ENCODE data around the gene PLA2G4E. TPM values are rescaled to one million over a fixed set of nuclear protein-coding genes. Genes with fewer than 3 reads are reported as not detected.
A peak's percentile ranks its signal among the peaks of the same experiment; 100 is the strongest.

The PLA2G4E gene
- total and polyA plus RNA-seq, 8 donors: 0.78 TPM; not detected in 7

DNA sequence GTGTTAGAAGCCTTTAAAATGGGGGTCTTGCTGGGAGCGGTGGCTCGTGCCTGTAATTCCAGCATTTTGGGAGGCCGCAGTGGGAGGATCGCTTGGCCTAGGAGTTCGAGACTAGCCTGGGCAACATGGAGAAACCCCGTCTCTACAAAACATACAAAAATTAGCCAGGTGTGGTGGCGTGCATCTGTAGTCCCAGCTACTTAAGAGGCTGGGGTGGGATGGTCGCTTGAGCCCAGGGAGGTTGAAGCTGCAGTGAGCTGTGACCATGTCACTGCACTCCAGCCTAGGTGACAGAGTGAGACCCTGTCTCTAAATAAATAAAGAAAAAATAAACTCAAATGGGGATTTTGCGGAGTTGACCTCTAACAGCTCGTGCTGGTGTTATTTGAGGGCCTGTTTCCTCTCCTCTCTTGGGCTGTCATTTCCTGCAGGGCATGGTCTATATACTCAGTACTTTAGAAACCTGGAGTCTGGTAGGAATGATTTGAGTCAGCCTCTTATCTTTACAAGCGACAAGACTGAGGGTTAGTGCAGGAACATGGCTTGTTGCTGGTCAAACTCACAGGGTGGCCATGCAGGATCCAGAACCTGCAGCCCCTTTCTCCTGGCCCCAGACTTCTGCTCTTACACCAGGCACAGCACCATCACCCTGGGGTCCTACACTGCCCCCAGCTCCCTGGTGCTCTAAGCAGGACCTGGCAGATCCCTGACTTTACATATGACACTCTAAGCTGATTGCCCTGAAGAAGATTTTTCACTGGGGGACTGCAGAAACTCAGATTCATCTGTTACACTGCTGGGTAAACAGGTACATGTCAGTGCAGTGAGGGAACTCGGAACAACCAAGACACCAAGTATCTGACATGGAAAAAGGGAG is 63.6 kb downstream of the PLA2G4E start:
- intact Hi-C loops (cut with DNase I; ENCODE audit: low total_unique reads): no loop called here
- 74 to 82% (median 80%) methylated on average over 12 of the region's 12 CpGs for WGBS, 5 donors
- no peak for DNase-seq
- Histone ChIP-seq H3K4me3 (no peak overlapping the region), H3K27me3 (no peaks in the 10 kb centered on the region), H3K36me3 (peaks cover 11 to 26% (median 16%) of the 10 kb centered on the region in 4 donors), H3K9me3 (no peaks in the 10 kb centered on the region), H3K27ac (peak overlapping the region; percentile 1 to 60 (median 45)), H3K4me1 (peaks cover 21 to 45% (median 29%) of the 10 kb centered on the region in 4 donors)
- TF ChIP-seq POLR2A (IDR thresholded peaks at IDR 0.05) (no peak), POLR2AphosphoS5 (IDR thresholded peaks at IDR 0.05) (no peak), EP300 (IDR thresholded peaks at IDR 0.05) (no peak)
- TF ChIP-seq, protein P1, sequence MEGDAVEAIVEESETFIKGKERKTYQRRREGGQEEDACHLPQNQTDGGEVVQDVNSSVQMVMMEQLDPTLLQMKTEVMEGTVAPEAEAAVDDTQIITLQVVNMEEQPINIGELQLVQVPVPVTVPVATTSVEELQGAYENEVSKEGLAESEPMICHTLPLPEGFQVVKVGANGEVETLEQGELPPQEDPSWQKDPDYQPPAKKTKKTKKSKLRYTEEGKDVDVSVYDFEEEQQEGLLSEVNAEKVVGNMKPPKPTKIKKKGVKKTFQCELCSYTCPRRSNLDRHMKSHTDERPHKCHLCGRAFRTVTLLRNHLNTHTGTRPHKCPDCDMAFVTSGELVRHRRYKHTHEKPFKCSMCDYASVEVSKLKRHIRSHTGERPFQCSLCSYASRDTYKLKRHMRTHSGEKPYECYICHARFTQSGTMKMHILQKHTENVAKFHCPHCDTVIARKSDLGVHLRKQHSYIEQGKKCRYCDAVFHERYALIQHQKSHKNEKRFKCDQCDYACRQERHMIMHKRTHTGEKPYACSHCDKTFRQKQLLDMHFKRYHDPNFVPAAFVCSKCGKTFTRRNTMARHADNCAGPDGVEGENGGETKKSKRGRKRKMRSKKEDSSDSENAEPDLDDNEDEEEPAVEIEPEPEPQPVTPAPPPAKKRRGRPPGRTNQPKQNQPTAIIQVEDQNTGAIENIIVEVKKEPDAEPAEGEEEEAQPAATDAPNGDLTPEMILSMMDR (IDR thresholded peaks at IDR 0.05): no peak

DNA sequence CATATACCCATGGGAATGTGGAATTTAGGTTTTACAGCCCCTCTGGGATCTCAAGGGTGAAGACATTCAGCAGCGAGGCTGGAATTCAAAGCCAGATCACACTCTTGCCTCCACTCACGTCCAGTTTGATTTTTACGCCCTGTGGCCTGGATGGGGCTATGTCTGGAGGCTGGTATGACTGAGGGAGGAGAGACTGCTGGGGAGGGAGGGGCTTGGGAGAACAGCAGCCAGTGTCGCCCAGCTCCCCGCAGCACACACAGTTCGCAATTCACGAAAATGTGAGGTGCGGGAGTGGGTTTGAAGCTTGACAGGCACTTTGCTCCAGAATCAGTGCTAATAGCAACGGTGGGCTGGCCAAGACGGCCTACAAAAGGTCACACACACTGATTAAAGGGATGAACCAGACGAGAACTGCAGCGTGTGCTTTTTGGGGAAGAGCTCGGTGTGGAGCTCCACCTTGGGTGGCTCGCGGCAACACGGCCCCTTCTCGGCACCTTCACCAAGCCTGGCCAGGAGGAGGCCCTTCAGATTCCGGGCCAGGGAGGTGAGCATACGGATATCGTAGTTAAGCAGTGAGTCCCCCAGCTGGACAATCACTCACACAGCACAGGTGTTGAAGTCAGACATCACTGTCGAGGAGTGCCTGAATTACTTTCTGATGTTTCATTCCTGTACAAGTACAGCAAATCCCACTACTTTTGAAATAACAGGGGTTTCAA is 64.9 kb downstream of the PLA2G4E start:
- intact Hi-C loops (cut with DNase I; ENCODE audit: low total_unique reads): no loop called here
- Histone ChIP-seq H3K4me1 (peaks cover 11 to 46% (median 30%) of the 10 kb centered on the region in 4 donors), H3K27me3 (no peaks in the 10 kb centered on the region), H3K36me3 (peaks cover 18 to 32% (median 27%) of the 10 kb centered on the region in 4 donors), H3K27ac (peak overlapping the region in 2 of 5 donors; percentile 18 to 64), H3K9me3 (no peaks in the 10 kb centered on the region), H3K4me3 (peak overlapping the region in 1 of 4 donors; percentile 17)
- 66 to 73% (median 71%) methylated on average over 20 to 21 of the region's 21 CpGs for WGBS, 5 donors
- peak in 1 of 2 donors; percentile 66 for DNase-seq
- no peak for TF ChIP-seq POLR2AphosphoS5 (IDR thresholded peaks at IDR 0.05)
- TF ChIP-seq POLR2A (IDR thresholded peaks at IDR 0.05): no peak
- TF ChIP-seq, protein P1 (IDR thresholded peaks at IDR 0.05): no peak
- TF ChIP-seq EP300 (IDR thresholded peaks at IDR 0.05): no peak

DNA sequence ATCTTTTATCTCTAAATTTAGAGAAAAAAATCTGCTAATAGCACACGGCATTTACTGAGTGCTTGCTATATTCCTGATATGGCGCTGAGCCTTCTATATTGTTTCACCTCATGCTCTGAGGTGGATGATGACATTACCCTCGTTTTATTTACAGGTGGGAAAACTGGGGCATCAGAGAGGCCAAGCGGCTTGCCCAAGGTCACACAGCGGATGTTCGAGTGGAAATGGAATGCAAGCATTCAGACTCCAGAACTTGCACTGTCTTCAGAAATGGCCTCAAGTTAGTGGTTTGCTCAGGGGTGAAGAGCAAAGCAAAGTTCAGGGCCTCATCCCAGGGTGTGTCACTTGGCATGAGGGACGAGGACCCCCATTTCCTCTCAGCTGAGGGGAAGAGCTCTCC is 65.7 kb downstream of the PLA2G4E start:
- 84 to 88% (median 86%) methylated on average over 7 of the region's 7 CpGs for WGBS, 5 donors
- Histone ChIP-seq H3K9me3 (no peaks in the 10 kb centered on the region), H3K27ac (no peak overlapping the region), H3K4me1 (peaks cover 10 to 51% (median 30%) of the 10 kb centered on the region in 4 donors), H3K36me3 (peaks cover 18 to 38% (median 31%) of the 10 kb centered on the region in 4 donors), H3K4me3 (no peak overlapping the region), H3K27me3 (no peaks in the 10 kb centered on the region)
- intact Hi-C loops (cut with DNase I; ENCODE audit: low total_unique reads): no loop called here
- no peak for TF ChIP-seq POLR2AphosphoS5 (IDR thresholded peaks at IDR 0.05)
- TF ChIP-seq, protein P1 (IDR thresholded peaks at IDR 0.05): no peak
- no peak for TF ChIP-seq EP300 (IDR thresholded peaks at IDR 0.05)
- TF ChIP-seq POLR2A (IDR thresholded peaks at IDR 0.05): no peak
- DNase-seq: no peak

DNA sequence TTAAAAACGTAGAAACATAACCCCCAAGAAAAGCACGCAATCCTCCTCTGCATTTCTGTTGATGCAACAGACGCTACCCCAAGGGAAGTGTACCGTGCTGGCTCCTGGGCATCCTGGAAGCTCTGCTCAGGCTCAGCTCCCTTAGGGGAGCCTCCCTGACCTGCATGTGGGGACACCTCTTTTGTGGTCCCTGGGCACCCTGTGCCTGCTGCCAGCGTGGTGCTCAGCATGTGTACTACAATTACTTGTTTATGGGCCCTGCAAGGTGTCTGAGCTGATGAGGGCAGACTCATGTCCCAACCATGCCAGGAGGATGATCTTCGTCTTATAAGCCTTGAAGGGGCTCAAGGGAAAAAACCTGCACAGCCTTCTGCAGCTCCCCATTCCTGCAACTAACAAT is 66.8 kb downstream of the PLA2G4E start:
- Histone ChIP-seq H3K9me3 (no peaks in the 10 kb centered on the region), H3K4me1 (peaks cover 10 to 56% (median 35%) of the 10 kb centered on the region in 4 donors)

More for the DNA sequence above, 66.8 kb downstream of the PLA2G4E start:
- TF ChIP-seq POLR2A (IDR thresholded peaks at IDR 0.05): no peak
- TF ChIP-seq, protein P1 (IDR thresholded peaks at IDR 0.05): no peak
- TF ChIP-seq POLR2AphosphoS5 (IDR thresholded peaks at IDR 0.05): no peak
- no peak for TF ChIP-seq EP300 (IDR thresholded peaks at IDR 0.05)
- Histone ChIP-seq H3K27me3 (no peaks in the 10 kb centered on the region), H3K36me3 (peaks cover 18 to 44% (median 33%) of the 10 kb centered on the region in 4 donors), H3K27ac (no peak overlapping the region), H3K4me3 (no peak overlapping the region)
- 88 to 95% (median 94%) methylated on average over 5 to 6 of the region's 6 CpGs for WGBS, 5 donors
- no peak for DNase-seq
- intact Hi-C loops (cut with DNase I; ENCODE audit: low total_unique reads): no loop called here
